Measurements from ENCODE around the gene RBM26.

DNA sequence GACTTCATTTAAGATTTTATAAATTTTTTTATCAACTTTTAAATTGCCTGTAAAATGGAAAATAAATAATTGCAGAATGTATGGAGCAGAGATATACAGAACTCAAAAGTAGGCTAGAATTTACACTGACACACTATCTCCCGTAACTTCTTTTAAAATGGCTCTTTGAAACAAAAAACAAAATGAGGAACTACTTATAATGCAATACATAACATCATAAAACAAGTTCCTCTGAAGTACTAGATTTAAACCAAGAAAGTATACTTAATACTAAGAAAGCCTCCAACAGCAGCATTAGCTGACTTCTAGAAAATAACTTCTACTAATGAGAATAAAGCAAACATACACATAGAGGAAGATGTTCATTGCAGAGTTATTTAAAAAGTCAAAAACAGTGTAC lies 17.0 kb downstream of the RBM26 start:
- TF ChIP-seq, protein P1, sequence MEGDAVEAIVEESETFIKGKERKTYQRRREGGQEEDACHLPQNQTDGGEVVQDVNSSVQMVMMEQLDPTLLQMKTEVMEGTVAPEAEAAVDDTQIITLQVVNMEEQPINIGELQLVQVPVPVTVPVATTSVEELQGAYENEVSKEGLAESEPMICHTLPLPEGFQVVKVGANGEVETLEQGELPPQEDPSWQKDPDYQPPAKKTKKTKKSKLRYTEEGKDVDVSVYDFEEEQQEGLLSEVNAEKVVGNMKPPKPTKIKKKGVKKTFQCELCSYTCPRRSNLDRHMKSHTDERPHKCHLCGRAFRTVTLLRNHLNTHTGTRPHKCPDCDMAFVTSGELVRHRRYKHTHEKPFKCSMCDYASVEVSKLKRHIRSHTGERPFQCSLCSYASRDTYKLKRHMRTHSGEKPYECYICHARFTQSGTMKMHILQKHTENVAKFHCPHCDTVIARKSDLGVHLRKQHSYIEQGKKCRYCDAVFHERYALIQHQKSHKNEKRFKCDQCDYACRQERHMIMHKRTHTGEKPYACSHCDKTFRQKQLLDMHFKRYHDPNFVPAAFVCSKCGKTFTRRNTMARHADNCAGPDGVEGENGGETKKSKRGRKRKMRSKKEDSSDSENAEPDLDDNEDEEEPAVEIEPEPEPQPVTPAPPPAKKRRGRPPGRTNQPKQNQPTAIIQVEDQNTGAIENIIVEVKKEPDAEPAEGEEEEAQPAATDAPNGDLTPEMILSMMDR (IDR thresholded peaks at IDR 0.05): no peak
- no peak for TF ChIP-seq POLR2A (IDR thresholded peaks at IDR 0.05)
